Measurements from ENCODE around the gene DPP6. TPM values are rescaled to one million over a fixed set of nuclear protein-coding genes. Genes with fewer than 3 reads are reported as not detected.

DPP6 gene
- total RNA-seq, 1 donor from 2014 or later = not detected

DNA sequence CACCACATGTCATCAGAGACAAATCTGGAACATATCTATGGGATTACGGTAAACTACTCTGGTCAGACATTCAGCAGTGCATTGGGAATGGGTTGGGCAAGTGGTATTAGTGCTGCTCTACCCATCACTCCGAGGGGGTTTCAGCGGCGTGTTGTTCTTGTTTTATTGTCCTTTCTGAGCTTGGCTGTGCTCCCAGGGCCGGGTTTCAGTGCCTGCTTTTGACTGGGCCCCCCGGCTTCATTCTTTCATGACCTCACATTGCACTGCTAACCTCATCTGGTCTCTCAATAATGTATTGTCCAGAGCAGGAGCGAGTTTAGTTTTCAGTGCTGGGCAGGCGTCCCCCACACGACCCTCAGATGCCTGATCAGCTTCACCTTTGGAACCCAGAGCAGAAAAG is 586.1 kb downstream of the DPP6 start:
- Mint-ChIP-seq H3K36me3 (ENCODE audit: low read depth) (no peaks in the 10 kb centered on the region), H3K9me3 (peaks cover 8% of the 10 kb centered on the region), H3K4me1 (no peaks in the 10 kb centered on the region), H3K4me3 (no peak overlapping the region), H3K27ac (no peak overlapping the region), H3K27me3 (no peaks in the 10 kb centered on the region)
- intact Hi-C loops (cut with micrococcal nuclease) = no loop called here
- no peak for DNase-seq

DNA sequence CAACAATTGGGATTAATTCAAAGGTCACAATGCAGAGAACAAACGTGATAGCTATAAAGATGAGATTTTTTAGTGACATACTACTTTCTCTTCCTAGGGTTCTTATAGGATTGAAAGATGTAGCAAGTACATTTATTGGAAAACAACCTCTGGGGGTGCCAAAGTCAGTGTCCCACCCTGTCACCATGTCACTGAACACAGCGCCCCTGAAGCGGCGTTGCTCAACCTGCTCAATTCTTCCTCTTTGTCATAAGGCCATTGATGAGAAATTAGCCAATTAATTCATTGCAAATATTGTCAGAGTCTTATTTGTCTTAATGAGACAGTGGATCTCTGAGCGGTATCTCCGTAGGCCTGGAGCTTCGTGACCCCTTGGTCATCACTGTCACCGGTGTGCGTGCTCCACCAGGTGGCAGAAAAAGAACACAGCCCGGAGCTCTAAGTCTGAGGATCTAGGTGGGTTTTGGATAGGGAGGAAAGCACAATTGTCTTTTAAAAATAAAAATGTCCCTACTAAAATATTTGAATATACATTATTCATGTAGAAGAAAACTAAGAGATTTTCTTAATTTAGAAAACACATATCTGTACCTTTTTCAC is 588.2 kb downstream of the DPP6 start:
- H3K27ac Mint-ChIP-seq = no peak overlapping the region
- H3K9me3 Mint-ChIP-seq = peaks cover 8% of the 10 kb centered on the region
- H3K4me3 Mint-ChIP-seq = no peak overlapping the region
- intact Hi-C loops (cut with micrococcal nuclease) = no loop called here
- no peaks in the 10 kb centered on the region for H3K36me3 Mint-ChIP-seq (ENCODE audit: low read depth)
- H3K4me1 Mint-ChIP-seq = no peaks in the 10 kb centered on the region
- H3K27me3 Mint-ChIP-seq = no peaks in the 10 kb centered on the region
- DNase-seq = no peak

DNA sequence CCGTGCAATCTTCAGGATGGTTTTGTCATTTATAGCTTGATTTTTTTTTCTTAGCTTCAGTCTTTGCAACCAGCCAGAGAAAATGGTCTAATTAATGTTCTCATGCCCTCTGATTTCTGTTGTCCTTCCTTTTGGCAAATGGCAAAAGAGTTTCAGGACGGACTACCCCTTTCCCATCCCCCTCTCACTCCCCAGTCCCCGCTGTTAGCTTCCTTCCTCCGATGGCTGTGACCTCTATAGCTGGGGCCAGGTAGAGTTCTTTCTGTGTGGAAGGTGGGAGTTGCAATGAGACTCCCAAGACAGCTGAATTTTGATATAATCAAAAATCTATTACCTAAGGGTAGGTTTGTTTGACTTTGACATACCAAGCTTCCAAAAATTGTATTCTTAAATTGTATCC is 588.7 kb downstream of the DPP6 start:
- Mint-ChIP-seq H3K4me3 (no peak overlapping the region), H3K36me3 (ENCODE audit: low read depth) (no peaks in the 10 kb centered on the region), H3K27me3 (no peaks in the 10 kb centered on the region), H3K27ac (no peak overlapping the region), H3K4me1 (no peaks in the 10 kb centered on the region), H3K9me3 (peaks cover 6% of the 10 kb centered on the region)
- intact Hi-C loops (cut with micrococcal nuclease) = no loop called here
- no peak for DNase-seq

DNA sequence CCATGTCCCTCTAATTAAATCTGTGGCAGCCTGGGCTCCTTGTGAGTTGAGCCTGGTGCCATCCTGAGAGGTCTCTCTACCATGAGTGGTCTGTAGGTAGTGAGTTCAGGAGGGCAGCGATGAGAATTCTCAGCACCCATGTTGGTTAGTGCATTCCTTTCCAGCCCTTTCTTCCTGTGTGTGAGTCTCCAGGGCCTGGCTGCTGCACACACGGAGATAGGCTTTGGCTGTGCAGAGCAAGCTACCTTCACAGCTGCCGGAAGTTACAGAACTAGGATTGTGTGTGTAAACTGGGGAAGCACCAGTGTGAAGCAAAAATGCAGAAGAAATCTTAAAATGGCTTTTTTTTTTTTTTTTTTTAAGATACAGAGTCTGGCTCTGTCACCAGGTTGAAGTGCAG is 592.2 kb downstream of the DPP6 start:
- Mint-ChIP-seq H3K27me3 (no peaks in the 10 kb centered on the region), H3K4me3 (no peak overlapping the region), H3K27ac (no peak overlapping the region), H3K4me1 (no peaks in the 10 kb centered on the region), H3K36me3 (ENCODE audit: low read depth) (no peaks in the 10 kb centered on the region), H3K9me3 (peaks cover 9% of the 10 kb centered on the region)
- intact Hi-C loops (cut with micrococcal nuclease) = no loop called here
- DNase-seq = no peak

DNA sequence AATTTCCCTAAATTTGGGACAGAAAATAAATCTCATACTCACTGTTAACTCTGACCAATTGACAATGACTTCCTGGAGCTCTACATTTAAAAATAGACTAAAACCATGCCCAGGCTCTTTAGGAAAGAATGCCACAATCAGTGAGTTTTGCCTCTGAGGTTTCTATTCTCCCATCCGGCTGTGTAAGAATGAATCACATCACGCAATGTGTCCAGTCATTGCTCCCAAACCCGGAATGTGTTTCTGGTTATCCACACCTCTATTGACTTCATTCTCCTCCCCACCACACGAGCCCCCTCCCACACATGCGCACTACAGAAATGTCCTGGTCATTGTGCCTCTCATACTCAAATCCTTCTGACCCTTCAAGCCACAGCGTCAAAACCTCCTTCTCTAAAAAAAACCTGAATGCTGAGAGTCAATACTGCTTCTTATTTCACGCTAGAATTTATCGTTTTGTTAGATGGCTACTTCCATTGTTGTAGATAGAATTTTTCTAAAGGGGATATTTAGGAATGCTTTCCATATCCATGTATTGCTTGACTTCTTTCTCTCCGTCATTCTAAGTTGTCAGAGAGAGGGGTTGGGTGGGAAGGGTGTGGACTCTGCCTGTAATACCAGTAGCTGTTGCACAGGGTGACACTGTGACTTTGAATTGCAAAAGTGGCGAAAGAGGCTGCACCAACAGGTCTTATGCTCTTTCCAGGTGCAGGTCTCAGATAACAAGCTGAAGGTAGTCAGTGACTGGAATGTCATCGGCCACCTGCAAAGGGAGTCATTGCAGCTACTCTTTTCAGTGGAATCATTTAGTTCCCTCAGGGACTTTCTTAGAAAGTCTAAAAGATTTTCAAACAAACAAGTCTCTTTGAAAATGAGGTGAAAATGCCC is 594.2 kb downstream of the DPP6 start:
- DNase-seq = no peak
- Mint-ChIP-seq H3K4me3 (no peak overlapping the region), H3K9me3 (peaks cover 16% of the 10 kb centered on the region), H3K27ac (no peak overlapping the region), H3K27me3 (no peaks in the 10 kb centered on the region), H3K4me1 (no peaks in the 10 kb centered on the region), H3K36me3 (ENCODE audit: low read depth) (no peaks in the 10 kb centered on the region)
- intact Hi-C loops (cut with micrococcal nuclease) = no loop called here

DNA sequence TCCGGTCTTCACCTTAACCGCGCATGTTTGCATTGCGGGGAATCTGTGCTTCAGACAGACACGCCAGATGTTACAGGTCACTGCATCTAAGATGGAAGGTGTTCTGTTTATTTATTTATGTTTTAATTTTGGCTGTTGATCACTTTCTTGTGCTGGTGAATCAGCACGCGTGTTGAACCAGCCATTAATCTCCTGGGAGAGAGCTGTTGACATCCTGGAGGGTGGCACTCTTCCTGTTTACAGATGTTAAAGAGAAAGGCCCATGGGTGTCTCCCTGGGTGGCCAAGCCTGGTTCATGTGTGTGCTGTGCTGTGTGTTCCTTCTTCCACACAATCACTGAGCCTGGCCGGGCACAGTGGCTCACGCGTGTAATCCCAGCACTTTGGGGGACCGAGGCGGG is 595.4 kb downstream of the DPP6 start:
- no peak overlapping the region for H3K4me3 Mint-ChIP-seq
- intact Hi-C loops (cut with micrococcal nuclease) = no loop called here
- H3K27ac Mint-ChIP-seq = no peak overlapping the region
- H3K4me1 Mint-ChIP-seq = no peaks in the 10 kb centered on the region
- no peak for DNase-seq
- peaks cover 16% of the 10 kb centered on the region for H3K9me3 Mint-ChIP-seq
- no peaks in the 10 kb centered on the region for H3K36me3 Mint-ChIP-seq (ENCODE audit: low read depth)
- no peaks in the 10 kb centered on the region for H3K27me3 Mint-ChIP-seq

DNA sequence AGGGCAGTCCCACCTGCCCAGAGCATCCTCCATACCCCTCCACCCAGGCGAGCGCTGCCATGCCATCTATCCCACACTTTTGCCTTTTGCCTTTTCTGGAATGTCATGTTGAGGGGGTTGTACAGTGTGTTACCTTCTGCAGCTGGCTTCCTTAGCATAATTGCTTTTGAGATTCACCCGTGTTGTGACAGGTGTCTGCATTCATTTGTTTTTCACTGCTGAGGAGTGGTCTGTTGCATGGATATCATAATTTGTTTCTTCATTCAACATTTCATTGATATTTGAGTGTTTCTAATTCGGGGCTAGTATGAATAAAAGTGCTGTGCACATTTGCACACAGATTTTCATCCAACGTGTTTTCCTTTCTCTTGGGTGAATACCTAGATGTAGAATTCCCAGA is 596.8 kb downstream of the DPP6 start:
- Mint-ChIP-seq H3K4me3 (no peak overlapping the region), H3K9me3 (peaks cover 16% of the 10 kb centered on the region), H3K36me3 (ENCODE audit: low read depth) (no peaks in the 10 kb centered on the region), H3K4me1 (no peaks in the 10 kb centered on the region), H3K27me3 (no peaks in the 10 kb centered on the region), H3K27ac (no peak overlapping the region)
- intact Hi-C loops (cut with micrococcal nuclease) = no loop called here
- no peak for DNase-seq

DNA sequence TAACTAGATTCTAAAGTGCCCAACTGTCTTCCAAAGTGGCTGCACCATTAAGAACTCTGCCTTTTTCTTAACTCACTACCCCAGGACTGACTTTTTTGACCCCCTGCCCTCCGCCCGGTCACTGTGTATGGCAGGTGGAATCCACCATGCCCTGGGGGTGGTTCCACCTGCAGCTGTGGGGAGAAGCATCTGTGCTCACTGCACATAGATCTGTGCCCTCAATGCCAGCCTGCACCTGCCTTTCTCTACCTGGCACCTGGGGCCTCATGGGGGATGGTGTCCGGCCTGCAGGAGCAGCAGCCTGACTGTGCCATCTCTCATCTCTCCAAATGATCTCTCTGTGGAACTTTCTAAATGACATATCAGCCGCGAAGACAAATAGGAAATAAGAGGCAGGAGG is 597.2 kb downstream of the DPP6 start:
- peaks cover 16% of the 10 kb centered on the region for H3K9me3 Mint-ChIP-seq
- H3K27ac Mint-ChIP-seq = no peak overlapping the region
- H3K4me1 Mint-ChIP-seq = no peaks in the 10 kb centered on the region
- no peaks in the 10 kb centered on the region for H3K36me3 Mint-ChIP-seq (ENCODE audit: low read depth)
- DNase-seq = no peak
- no peaks in the 10 kb centered on the region for H3K27me3 Mint-ChIP-seq
- intact Hi-C loops (cut with micrococcal nuclease) = no loop called here
- no peak overlapping the region for H3K4me3 Mint-ChIP-seq

DNA sequence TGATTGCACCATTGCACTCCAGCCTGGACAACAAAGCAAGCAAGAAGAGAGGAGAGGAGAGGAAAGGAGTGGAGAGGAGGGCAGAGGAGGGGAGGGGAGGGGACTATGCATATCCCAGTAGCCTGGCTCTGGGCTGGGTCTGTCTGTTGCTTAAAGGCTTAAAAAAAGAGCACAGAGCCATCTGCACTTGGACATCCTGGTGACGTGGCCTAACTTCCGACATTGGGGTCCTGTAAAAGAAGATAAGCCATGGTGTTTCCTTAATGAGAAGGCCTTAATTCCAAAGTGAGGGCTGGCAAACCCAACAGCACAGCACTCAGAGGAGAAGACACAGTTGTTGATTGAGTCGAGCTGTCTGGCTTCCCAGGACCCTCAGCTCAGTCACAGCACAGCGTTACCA is 598.1 kb downstream of the DPP6 start:
- no peaks in the 10 kb centered on the region for H3K4me1 Mint-ChIP-seq
- no peaks in the 10 kb centered on the region for H3K36me3 Mint-ChIP-seq (ENCODE audit: low read depth)
- H3K4me3 Mint-ChIP-seq = no peak overlapping the region
- H3K27ac Mint-ChIP-seq = no peak overlapping the region
- no peaks in the 10 kb centered on the region for H3K27me3 Mint-ChIP-seq
- intact Hi-C loops (cut with micrococcal nuclease) = no loop called here
- DNase-seq = no peak
- peaks cover 16% of the 10 kb centered on the region for H3K9me3 Mint-ChIP-seq

DNA sequence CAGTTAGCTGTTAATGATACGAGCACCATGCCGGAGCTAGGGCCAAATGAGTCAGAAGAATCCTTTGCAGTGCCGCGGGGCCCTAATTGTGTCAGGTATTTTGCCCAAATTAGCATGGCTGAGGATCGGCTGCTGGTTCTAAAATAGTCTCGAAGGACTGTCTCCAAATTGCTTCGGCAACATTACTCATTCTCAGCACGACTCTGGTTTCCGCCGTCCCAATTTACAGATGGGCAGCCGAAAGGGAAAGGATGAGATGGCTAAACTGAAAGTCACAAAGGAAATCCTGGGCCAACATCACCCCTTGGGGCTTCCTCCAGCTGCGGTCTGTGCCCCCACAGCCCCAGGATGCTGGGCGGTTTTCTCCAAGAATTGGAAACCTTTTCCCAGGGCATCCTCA is 599.3 kb downstream of the DPP6 start:
- H3K9me3 Mint-ChIP-seq = peaks cover 15% of the 10 kb centered on the region
- intact Hi-C loops (cut with micrococcal nuclease) = no loop called here
- no peak overlapping the region for H3K4me3 Mint-ChIP-seq
- H3K27ac Mint-ChIP-seq = no peak overlapping the region
- no peaks in the 10 kb centered on the region for H3K4me1 Mint-ChIP-seq
- H3K27me3 Mint-ChIP-seq = no peaks in the 10 kb centered on the region
- no peak for DNase-seq
- peaks cover under 1% of the 10 kb centered on the region for H3K36me3 Mint-ChIP-seq (ENCODE audit: low read depth)

DNA sequence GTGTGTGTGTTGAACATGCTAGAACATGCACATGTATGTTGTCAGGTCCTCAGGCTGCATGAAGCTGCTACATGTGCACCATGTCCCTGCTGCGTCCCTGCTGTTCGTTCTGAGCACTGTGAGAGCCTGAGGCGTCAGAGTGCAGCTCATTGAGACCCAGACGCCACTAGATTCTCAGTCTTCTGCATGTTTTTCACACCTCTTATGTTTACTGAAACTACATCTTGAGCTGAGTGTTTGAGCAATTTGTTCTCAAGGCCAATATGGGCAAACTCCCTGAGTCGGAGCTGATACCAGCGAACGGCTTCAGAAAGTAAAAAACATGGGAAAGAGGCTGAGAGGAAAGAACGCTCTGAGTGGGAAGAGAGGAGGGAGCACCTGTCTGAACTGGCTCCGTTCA is 600.4 kb downstream of the DPP6 start:
- H3K4me1 Mint-ChIP-seq = no peaks in the 10 kb centered on the region
- intact Hi-C loops (cut with micrococcal nuclease) = no loop called here

DNA sequence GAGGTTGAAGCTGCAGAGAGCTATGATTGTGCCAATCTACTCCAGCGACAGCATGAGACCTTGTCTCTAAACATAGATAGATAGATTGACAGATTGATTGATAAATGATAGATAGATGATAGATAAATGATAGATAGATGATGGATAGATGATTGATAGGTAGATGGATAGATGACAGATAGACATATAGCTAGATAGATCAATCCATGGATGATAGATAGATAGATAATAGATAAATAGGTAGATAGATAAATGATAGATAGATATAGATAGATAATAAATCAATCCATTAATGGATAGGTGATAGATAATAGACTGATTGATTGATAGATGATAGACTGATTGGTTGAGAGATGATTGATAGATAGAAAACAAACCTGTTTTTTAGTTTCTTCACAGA is 601.1 kb downstream of the DPP6 start:
- H3K9me3 Mint-ChIP-seq = peaks cover 17% of the 10 kb centered on the region
- no peak for DNase-seq
- no peaks in the 10 kb centered on the region for H3K4me1 Mint-ChIP-seq
- H3K36me3 Mint-ChIP-seq (ENCODE audit: low read depth) = peaks cover 2% of the 10 kb centered on the region
- no peak overlapping the region for H3K4me3 Mint-ChIP-seq
- H3K27me3 Mint-ChIP-seq = no peaks in the 10 kb centered on the region
- intact Hi-C loops (cut with micrococcal nuclease) = no loop called here
- H3K27ac Mint-ChIP-seq = no peak overlapping the region

More for the DNA sequence above, 600.4 kb downstream of the DPP6 start:
- no peak for DNase-seq
- no peaks in the 10 kb centered on the region for H3K27me3 Mint-ChIP-seq
- H3K27ac Mint-ChIP-seq = no peak overlapping the region
- peaks cover 2% of the 10 kb centered on the region for H3K36me3 Mint-ChIP-seq (ENCODE audit: low read depth)
- H3K9me3 Mint-ChIP-seq = peaks cover 16% of the 10 kb centered on the region
- H3K4me3 Mint-ChIP-seq = no peak overlapping the region

DNA sequence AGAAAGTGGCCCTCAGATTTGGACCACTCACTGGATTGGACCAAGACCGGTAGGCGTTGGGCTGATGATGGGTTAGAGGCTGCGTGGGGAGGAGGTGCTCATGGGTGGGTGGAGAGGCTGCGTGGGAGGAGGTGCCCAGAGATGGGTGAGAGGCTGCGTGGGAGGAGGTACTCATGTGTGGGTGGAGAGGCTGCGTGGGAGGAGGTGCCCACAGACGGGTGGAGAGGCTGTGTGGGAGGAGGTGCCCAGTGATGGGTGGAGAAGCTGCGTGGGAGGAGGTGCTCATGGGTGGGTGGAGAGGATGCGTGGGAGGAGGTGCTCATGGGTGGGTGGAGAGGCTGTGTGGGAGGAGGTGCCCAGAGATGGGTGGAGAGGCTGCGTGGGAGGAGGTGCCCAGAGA is 604.4 kb downstream of the DPP6 start:
- H3K9me3 Mint-ChIP-seq = peaks cover 18% of the 10 kb centered on the region
- H3K4me3 Mint-ChIP-seq = no peak overlapping the region
- intact Hi-C loops (cut with micrococcal nuclease) = no loop called here
- peaks cover 2% of the 10 kb centered on the region for H3K36me3 Mint-ChIP-seq (ENCODE audit: low read depth)
- no peak overlapping the region for H3K27ac Mint-ChIP-seq
- no peak for DNase-seq
- H3K27me3 Mint-ChIP-seq = no peaks in the 10 kb centered on the region
- no peaks in the 10 kb centered on the region for H3K4me1 Mint-ChIP-seq

DNA sequence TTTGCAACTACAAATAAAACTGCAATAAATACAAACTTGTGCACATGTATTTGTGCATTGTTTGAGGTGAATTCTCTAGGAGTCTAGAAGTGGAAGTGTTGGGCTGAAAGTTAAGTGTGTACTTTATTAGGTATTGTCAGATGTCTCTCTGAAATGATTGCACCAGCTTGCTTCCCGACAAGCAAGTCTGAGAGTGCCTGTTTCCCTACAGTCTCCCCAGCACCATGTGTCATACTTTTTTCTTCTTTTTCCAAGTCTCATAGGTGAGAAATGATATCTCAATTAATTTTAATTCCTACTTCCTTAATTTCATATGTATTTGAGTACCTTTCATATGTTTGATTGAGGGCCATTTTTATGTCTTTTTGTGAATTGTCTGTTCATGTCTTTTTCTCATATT is 614.6 kb downstream of the DPP6 start:
- no peak for DNase-seq
- intact Hi-C loops (cut with micrococcal nuclease) = no loop called here
- peaks cover 4% of the 10 kb centered on the region for H3K9me3 Mint-ChIP-seq
- H3K4me1 Mint-ChIP-seq = no peaks in the 10 kb centered on the region
- no peak overlapping the region for H3K4me3 Mint-ChIP-seq
- H3K27ac Mint-ChIP-seq = no peak overlapping the region
- no peaks in the 10 kb centered on the region for H3K27me3 Mint-ChIP-seq
- H3K36me3 Mint-ChIP-seq (ENCODE audit: low read depth) = no peaks in the 10 kb centered on the region

All from activated CD4-positive, alpha-beta T cell treated with anti-CD3 and anti-CD28 coated beads, Interleukin-2, amount 10 ng/mL, durations not matched to agents 24 days and 14 days (primary cell).